ENCODE data around the gene MICB. TPM values are rescaled to one million over a fixed set of nuclear protein-coding genes. Genes with fewer than 3 reads are reported as not detected.

The MICB gene
- total RNA-seq, 1 donor from 2014 or later = 0.14 TPM

- Mint-ChIP-seq H3K4me1 (ENCODE audit: unreplicated experiment) (no peaks in the 10 kb centered on the region), H3K27ac (no peak overlapping the region), H3K4me3 (no peak overlapping the region), H3K27me3 (peaks cover 62% of the 10 kb centered on the region), H3K9me3 (no peaks in the 10 kb centered on the region), H3K36me3 (no peaks in the 10 kb centered on the region)
- no peak for DNase-seq (ENCODE audit: extremely low spot score, unreplicated experiment)
- no peak for TF ChIP-seq CTCF (conservative IDR thresholded peaks at IDR 0.05)
Measured at GRCh38 chr6:31473244-31473643, 24.7 kb upstream of the MICB start.

- Mint-ChIP-seq H3K27me3 (peaks cover 67% of the 10 kb centered on the region), H3K36me3 (no peaks in the 10 kb centered on the region), H3K27ac (no peak overlapping the region), H3K9me3 (no peaks in the 10 kb centered on the region), H3K4me3 (no peak overlapping the region), H3K4me1 (ENCODE audit: unreplicated experiment) (no peaks in the 10 kb centered on the region)
- no peak for TF ChIP-seq CTCF (conservative IDR thresholded peaks at IDR 0.05)
- no peak for DNase-seq (ENCODE audit: extremely low spot score, unreplicated experiment)
Measured at GRCh38 chr6:31473780-31474761, 23.9 kb upstream of the MICB start.

GRCh38 chr6:31474871-31475286, 23.1 kb upstream of the MICB start:
- H3K36me3 Mint-ChIP-seq = no peaks in the 10 kb centered on the region
- no peak overlapping the region for H3K4me3 Mint-ChIP-seq
- no peak for DNase-seq (ENCODE audit: extremely low spot score, unreplicated experiment)
- H3K9me3 Mint-ChIP-seq = no peaks in the 10 kb centered on the region
- no peaks in the 10 kb centered on the region for H3K4me1 Mint-ChIP-seq (ENCODE audit: unreplicated experiment)
- no peak overlapping the region for H3K27ac Mint-ChIP-seq
- peaks cover 64% of the 10 kb centered on the region for H3K27me3 Mint-ChIP-seq
- peak; percentile 60 for TF ChIP-seq CTCF (conservative IDR thresholded peaks at IDR 0.05)

- Mint-ChIP-seq H3K36me3 (no peaks in the 10 kb centered on the region), H3K4me3 (no peak overlapping the region), H3K27ac (no peak overlapping the region), H3K27me3 (peaks cover 60% of the 10 kb centered on the region), H3K9me3 (no peaks in the 10 kb centered on the region), H3K4me1 (ENCODE audit: unreplicated experiment) (no peaks in the 10 kb centered on the region)
- DNase-seq (ENCODE audit: extremely low spot score, unreplicated experiment) = no peak
- no peak for TF ChIP-seq CTCF (conservative IDR thresholded peaks at IDR 0.05)
Measured at GRCh38 chr6:31476515-31477139, 21.3 kb upstream of the MICB start.

GRCh38 chr6:31477521-31477920, 20.4 kb upstream of the MICB start:
- Mint-ChIP-seq H3K9me3 (no peaks in the 10 kb centered on the region), H3K4me1 (ENCODE audit: unreplicated experiment) (no peaks in the 10 kb centered on the region), H3K36me3 (no peaks in the 10 kb centered on the region), H3K27me3 (peaks cover 62% of the 10 kb centered on the region), H3K4me3 (no peak overlapping the region), H3K27ac (no peak overlapping the region)
- TF ChIP-seq CTCF (conservative IDR thresholded peaks at IDR 0.05) = no peak
- no peak for DNase-seq (ENCODE audit: extremely low spot score, unreplicated experiment)

Measured in type B pancreatic cell (in vitro differentiated cells).